ENCODE measurements around the gene RBM43.

- TF ChIP-seq ARNT (IDR thresholded peaks at IDR 0.05): no peak
- no peak for TF ChIP-seq SP1 (IDR thresholded peaks at IDR 0.05)
- TF ChIP-seq TARDBP (IDR thresholded peaks at IDR 0.05): no peak
- TF ChIP-seq BHLHE40 (IDR thresholded peaks at IDR 0.05; ENCODE audit: borderline replicate concordance): no peak
- TF ChIP-seq LEF1 (IDR thresholded peaks at IDR 0.05; ENCODE audit: borderline replicate concordance): no peak
Observed at GRCh38 chr2:151241224-151241623, 20.4 kb downstream of the RBM43 start.

Measured in HEK293T (cell line).